GM23248 (cell line): ENCODE results near the gene ACSL4. TPM values are rescaled to one million over a fixed set of nuclear protein-coding genes. Genes with fewer than 3 reads are reported as not detected.
"Not testable (repeated sequence)": the region's sequence is repeated elsewhere in the genome, so short reads cannot be mapped to it uniquely, and the experiment has no call there.

ENCODE experiments used
- DNase-seq: peaks from one replicate; pipeline ENCODE4 v3.0.0-alpha.2; 2015
- H2AFZ ChIP-seq: fragments of 200-600 bp; sonication (generic); 2 replicates; pipeline ENCODE4 v1.6.1; 2016; ENCODE audit warnings: antibody characterized with exemption
- H3F3A ChIP-seq: fragments of 200-600 bp; sonication (generic); 2 replicates; pipeline ENCODE4 v1.6.1; 2016; ENCODE audit warnings: mild to moderate bottlenecking, antibody characterized with exemption, mixed run types; ENCODE audit not compliant: insufficient read depth
- H3K27ac ChIP-seq: fragments of 200-600 bp; sonication (generic); 2 replicates; pipeline ENCODE4 v1.5.1; 2016; ENCODE audit warnings: mild to moderate bottlenecking
- H3K27me3 ChIP-seq: fragments of 200-600 bp; sonication (generic); replicated peaks from 2 replicates; pipeline ENCODE4 v1.6.1; 2016; ENCODE audit warnings: mild to moderate bottlenecking; ENCODE audit not compliant: insufficient read depth
- H3K36me3 ChIP-seq: fragments of 200-600 bp; sonication (generic); 2 replicates; pipeline ENCODE4 v1.6.1; 2016; ENCODE audit warnings: low read depth, mild to moderate bottlenecking
- H3K4me1 ChIP-seq: fragments of 200-600 bp; sonication (generic); 2 replicates; pipeline ENCODE4 v1.6.1; 2016; ENCODE audit warnings: mild to moderate bottlenecking; ENCODE audit not compliant: insufficient read depth
- H3K4me2 ChIP-seq: fragments of 200-600 bp; sonication (generic); one replicate; pipeline ENCODE4 v1.6.1; 2016; ENCODE audit warnings: mild to moderate bottlenecking; ENCODE audit not compliant: unreplicated experiment
- H3K4me3 ChIP-seq: fragments of 200-600 bp; sonication (generic); 2 replicates; pipeline ENCODE4 v1.5.1; 2016; ENCODE audit warnings: mild to moderate bottlenecking
- H3K79me2 ChIP-seq: fragments of 200-600 bp; sonication (generic); 2 replicates; pipeline ENCODE4 v1.6.1; 2016; ENCODE audit warnings: mild to moderate bottlenecking; ENCODE audit not compliant: insufficient read depth
- H3K9ac ChIP-seq: fragments of 200-600 bp; sonication (generic); 2 replicates; pipeline ENCODE4 v1.6.1; 2016; ENCODE audit warnings: mild to moderate bottlenecking
- H3K9me2 ChIP-seq: fragments of 200-600 bp; sonication (generic); 2 replicates; pipeline ENCODE4 v1.6.1; 2016; ENCODE audit warnings: mixed run types, mild to moderate bottlenecking, moderate library complexity; ENCODE audit not compliant: insufficient read depth
- H3K9me3 ChIP-seq: fragments of 200-600 bp; sonication (generic); one replicate; pipeline ENCODE4 v1.6.1; 2017; ENCODE audit warnings: low read depth
- H4K20me1 ChIP-seq: fragments of 200-600 bp; sonication (generic); 2 replicates; pipeline ENCODE4 v1.6.0; 2016; ENCODE audit not compliant: insufficient read depth
- EZH2 ChIP-seq: fragments of 200-600 bp; sonication (generic); IDR thresholded peaks from 2 replicates; pipeline ENCODE4 v1.6.1; 2018; ENCODE audit warnings: antibody characterized with exemption, mild to moderate bottlenecking; ENCODE audit not compliant: insufficient read depth, poor library complexity, severe bottlenecking
- EZH2phosphoT487 ChIP-seq: fragments of 200-600 bp; sonication (generic); IDR thresholded peaks from 2 replicates; pipeline ENCODE4 v1.6.1; 2018; ENCODE audit warnings: antibody characterized with exemption, moderate library complexity, mild to moderate bottlenecking, low read depth; ENCODE audit not compliant: insufficient read depth
- WGBS, 2 experiments: methylation state at CpG; one replicate each; pipeline ENCODE4 v1.1.6; 2015 to 2017; ENCODE audit warnings: low lambda C conversion rate in 2 of 2, low coverage in 1 of 2; ENCODE audit errors: missing lambda C conversion rate in 2 of 2; 5-methylcytosine and 5-hydroxymethylcytosine counted together
- in situ Hi-C: fragments of 300-500 bp; cut with MboI; formaldehyde crosslinking; loops from 2 replicates; pipeline ENCODE4 v1.15.0; 2020
- polyA plus RNA-seq: library from polyadenylated mRNA; unstranded; fragments of >200 nt; fragmentation: Nextera tagmentation; extraction: Ambion mirVana; gene quantifications from 2 replicates; pipeline ENCODE4 v1.2.1, GENCODE V29; 2016
- total RNA-seq: library from RNA; depleted of rRNA; stranded (reverse); fragments of >200 nt; shearing (Covaris generic); gene quantifications from 2 replicates; pipeline ENCODE4 v1.2.3, GENCODE V29; 2014

The ACSL4 gene
- total and polyA plus RNA-seq, 2 experiments from 2014 or later = 33.2 to 81.7 TPM

DNA sequence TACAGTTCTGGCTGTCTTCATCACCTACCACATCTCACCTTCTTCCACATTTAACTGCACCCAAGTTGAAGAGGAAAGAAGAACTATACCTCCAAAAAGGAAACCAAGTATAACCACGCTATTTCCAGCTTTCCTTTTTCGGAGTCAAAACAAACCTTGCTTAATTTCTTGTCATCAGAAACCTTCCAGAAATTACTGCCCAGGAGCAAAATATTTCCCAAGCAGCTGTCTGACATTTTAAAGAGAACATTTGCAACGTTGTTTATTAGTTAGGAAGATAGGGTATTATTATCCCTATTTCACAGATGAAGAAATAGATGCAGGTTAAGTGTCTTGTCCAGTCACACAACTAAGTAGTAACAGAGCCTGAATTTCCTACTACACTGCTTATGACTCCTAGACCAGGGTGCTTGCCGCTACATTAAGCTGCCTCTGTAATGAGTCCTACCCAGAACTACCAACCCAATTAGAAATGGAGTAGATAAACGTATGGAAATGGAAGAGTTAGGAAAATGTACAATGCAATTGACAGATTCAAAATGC lies 2.2 kb upstream of the ACSL4 start:
- Histone ChIP-seq H3K4me2 (no peak overlapping the region), H3K9ac (no peak overlapping the region), H3K4me1 (0 out of 2 replicates have a peak, but pooled peaks cover 8% of the 10 kb centered on the region), H4K20me1 (no peaks in the 10 kb centered on the region), H3K4me3 (no peak overlapping the region), H2AFZ (no peak overlapping the region), H3K79me2 (peaks cover 27% of the 10 kb centered on the region), H3K36me3 (no peaks in the 10 kb centered on the region), H3F3A (peaks cover 10% of the 10 kb centered on the region), H3K9me2 (no peaks in the 10 kb centered on the region), H3K27me3 (no peaks in the 10 kb centered on the region), H3K9me3 (no peaks in the 10 kb centered on the region), H3K27ac (no peak overlapping the region)
- WGBS, 2 experiments = 80 to 81% methylated on average over 5 of the region's 5 CpGs
- TF ChIP-seq EZH2phosphoT487 = no peak
- no peak for TF ChIP-seq EZH2
- in situ Hi-C loops = no loop called here
- DNase-seq = no peak

DNA sequence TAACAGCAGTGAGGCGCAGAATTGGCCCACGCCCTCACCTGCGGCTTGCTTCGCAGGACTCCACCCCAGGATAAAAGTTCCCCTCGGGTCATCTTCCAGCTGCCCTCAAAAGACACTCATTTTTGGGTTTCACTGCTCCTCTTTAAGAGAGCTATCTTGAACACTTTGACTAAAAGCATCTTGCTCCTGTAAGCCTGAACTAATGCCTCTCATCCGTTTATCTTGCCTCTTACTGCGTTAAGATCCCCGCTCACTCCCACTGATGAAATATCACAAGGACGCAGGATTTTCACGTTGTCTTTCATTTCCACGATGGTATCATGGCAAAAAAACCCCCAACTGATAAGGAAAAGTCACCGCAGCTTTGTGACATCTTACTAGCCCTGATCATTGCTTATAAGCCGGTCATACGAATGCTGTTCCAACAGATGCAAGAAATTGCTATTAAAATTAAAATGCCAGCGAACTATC lies 591 bp upstream of the ACSL4 start:
- Histone ChIP-seq H3K9ac (peak overlapping the region; percentile 93), H3K79me2 (peaks cover 44% of the 10 kb centered on the region), H4K20me1 (no peaks in the 10 kb centered on the region), H3K36me3 (no peaks in the 10 kb centered on the region), H3K4me3 (peak overlapping the region; percentile 95), H3K4me1 (0 out of 2 replicates have a peak, but pooled peaks cover 5% of the 10 kb centered on the region), H3K27ac (peak overlapping the region; percentile 80), H3F3A (peaks cover 17% of the 10 kb centered on the region), H2AFZ (peak overlapping the region; percentile 93), H3K9me3 (no peaks in the 10 kb centered on the region), H3K27me3 (no peaks in the 10 kb centered on the region), H3K9me2 (no peaks in the 10 kb centered on the region), H3K4me2 (peak overlapping the region; percentile 88)
- no peak for DNase-seq
- WGBS, 2 experiments = 13 to 19% methylated on average over 13 to 15 of the region's 15 CpGs
- no peak for TF ChIP-seq EZH2phosphoT487
- TF ChIP-seq EZH2 = no peak
- in situ Hi-C loops = no loop called here

DNA sequence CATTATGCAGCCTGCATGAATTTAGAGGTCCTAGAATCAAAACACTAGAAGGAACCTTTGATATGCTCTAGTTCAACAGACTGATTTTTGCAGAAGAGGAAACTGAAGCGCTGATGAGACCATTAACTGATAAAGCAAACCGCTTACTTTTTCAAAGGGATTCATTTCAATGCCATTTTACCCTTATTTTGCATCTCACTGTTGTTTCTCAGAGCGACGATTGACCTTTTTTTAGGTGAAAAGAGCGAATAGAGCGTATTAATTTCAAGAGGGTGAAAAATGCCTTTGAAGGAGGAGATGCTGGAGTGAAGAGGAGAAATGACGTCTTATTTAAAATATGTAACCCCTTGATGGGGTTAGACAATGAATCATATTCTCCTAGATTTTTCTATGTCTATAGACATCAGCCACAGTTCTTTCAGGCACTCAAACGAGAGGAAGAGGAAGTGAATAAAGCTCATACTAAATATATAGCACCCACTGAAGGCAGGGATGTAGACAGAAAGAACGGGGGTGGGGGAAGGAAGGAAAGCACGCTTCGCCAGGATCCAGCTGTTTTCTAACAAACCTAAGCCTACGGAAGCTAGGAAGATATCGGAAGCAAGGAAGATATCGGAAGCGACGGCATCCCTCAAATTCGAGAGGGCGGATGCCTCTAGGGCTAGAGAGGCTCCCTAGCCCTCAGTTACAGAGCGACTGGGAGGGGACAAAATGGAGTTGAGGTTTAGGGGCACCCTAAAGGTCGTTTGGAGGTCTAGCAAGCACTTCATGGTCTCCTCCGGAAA lies 848 bp downstream of the ACSL4 start:
- Histone ChIP-seq H3K79me2 (peaks cover 58% of the 10 kb centered on the region), H3K27me3 (no peaks in the 10 kb centered on the region), H4K20me1 (no peaks in the 10 kb centered on the region), H3F3A (peaks cover 23% of the 10 kb centered on the region), H3K27ac (peak overlapping the region; percentile 80), H3K36me3 (no peaks in the 10 kb centered on the region), H3K9me3 (no peaks in the 10 kb centered on the region), H3K9me2 (no peaks in the 10 kb centered on the region), H3K9ac (peak overlapping the region; percentile 93), H3K4me1 (peaks cover 16% of the 10 kb centered on the region), H3K4me2 (peak overlapping the region; percentile 78), H3K4me3 (peak overlapping the region; percentile 95), H2AFZ (peak overlapping the region; percentile 84)
- peak; percentile 61 for DNase-seq
- in situ Hi-C loops = no loop called here
- 0 to 2% methylated on average over 13 to 21 of the region's 21 CpGs for WGBS, 2 experiments
- TF ChIP-seq EZH2 = no peak
- TF ChIP-seq EZH2phosphoT487 = no peak

DNA sequence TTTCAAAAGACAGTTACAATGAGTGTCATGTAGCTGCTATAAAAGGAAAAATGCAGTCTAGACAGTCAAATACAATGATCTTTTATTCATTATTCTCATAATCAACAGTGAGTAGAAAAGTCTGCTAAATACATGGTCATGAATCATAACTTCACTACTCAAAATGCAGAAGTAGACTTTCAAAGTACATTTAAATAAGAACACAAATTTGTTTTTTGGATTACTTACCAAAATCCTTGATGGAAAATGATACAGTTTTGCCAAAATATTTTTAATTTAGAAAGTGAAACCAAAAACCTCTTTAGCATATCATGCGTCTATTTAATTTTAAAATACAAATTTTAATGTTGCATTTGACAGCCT lies 4.9 kb downstream of the ACSL4 start:
- peak overlapping the region; percentile 70 for H3K4me3 ChIP-seq
- in situ Hi-C loops = no loop called here
- H3K9ac ChIP-seq = peak overlapping the region; percentile 62

DNA sequence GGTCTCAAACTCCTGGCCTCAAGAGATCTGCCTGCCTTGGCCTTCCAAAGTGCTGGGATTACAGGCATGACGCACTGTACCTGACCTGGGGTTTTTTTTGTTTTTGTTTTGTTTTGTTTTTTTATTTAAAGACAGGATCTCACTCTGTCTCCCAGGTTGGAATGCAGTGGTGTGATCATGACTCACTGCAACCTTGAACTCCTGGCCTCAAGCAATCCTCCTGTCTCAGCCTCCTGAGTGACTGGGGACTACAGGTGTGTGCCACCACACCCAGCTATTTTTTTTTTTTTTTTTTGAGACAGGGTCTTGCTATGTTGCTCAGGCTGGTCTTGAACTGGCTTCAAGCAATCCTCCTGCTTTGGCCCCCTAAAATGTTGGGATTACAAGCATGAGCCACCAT lies 8.1 kb downstream of the ACSL4 start:
- not testable (repeated sequence) for H3K4me3 ChIP-seq, H3K36me3 ChIP-seq, H3K9me3 ChIP-seq, H2AFZ ChIP-seq, DNase-seq, H4K20me1 ChIP-seq, H3K27me3 ChIP-seq, H3K9me2 ChIP-seq, H3K4me2 ChIP-seq, H3K27ac ChIP-seq, H3K9ac ChIP-seq
- Histone ChIP-seq H3F3A (peaks cover 10% of the 10 kb centered on the region; the same call in 1 of the 2 replicates), H3K4me1 (peaks cover 16% of the 10 kb centered on the region), H3K79me2 (peaks cover 100% of the 10 kb centered on the region)
- in situ Hi-C loops = loop anchor here (25.0 kb wide), 1 partner anchor 687 kb away; no protein-coding TSS in a partner anchor
- WGBS, 2 experiments = 100% methylated on average over 1 of the region's 1 CpG

More for the DNA sequence above, 4.9 kb downstream of the ACSL4 start:
- 0 to 7% methylated on average over 1 of the region's 1 CpG for WGBS, 2 experiments
- Histone ChIP-seq H3K36me3 (no peaks in the 10 kb centered on the region), H4K20me1 (no peaks in the 10 kb centered on the region), H3K9me3 (no peaks in the 10 kb centered on the region), H3K27ac (peak overlapping the region; percentile 64), H2AFZ (no peak overlapping the region), H3K27me3 (no peaks in the 10 kb centered on the region), H3K4me2 (peak overlapping the region; percentile 92), H3F3A (peaks cover 23% of the 10 kb centered on the region), H3K9me2 (no peaks in the 10 kb centered on the region), H3K4me1 (peaks cover 17% of the 10 kb centered on the region), H3K79me2 (peaks cover 99% of the 10 kb centered on the region)
- no peak for TF ChIP-seq EZH2phosphoT487
- no peak for TF ChIP-seq EZH2
- DNase-seq = no peak
